ENCODE data around the gene ARL14EP.

DNA sequence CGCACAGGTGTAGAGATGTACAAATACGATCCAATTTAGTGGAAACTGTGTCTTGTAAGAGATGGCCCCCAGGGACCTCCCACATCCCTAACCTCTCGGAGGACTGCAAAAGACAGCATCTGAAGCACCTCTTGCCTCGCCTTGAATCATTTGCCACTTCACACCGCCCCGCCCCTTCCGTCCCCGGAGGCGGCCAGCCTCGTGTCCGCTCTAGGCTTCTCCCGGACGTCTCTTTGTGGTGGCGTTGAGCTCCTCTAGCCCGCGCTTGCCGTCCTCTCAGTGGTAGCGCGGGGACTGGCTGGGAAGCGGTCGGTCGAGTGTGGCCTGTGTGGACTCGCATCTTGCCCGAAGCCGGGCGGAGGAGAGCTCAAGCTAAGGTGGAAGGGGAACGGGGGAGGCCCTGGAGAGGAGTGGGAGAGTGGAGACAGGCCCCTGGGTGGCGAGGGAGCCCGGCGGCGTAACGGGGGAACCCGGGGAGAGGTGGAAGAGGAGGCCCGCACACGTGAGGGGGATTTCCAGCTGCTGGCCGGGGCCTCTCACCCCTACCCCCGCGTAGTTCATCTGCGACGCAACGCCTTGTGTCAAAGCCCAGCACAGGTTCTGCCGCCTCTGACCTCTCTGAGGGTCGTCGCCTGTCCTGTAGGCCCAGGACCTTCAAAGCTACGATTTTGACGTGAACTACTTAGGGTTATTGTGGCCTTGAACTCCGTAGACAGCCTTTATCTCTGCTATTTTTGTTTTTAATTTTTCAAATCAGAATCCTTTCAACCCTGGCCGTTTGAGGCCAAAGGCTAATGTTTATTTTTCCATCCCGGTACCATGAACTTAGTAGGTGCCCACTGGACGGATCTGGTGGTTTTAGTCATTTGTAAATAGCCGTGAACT lies at the start of gene ARL14EP:
- TF ChIP-seq POLR2AphosphoS5 (IDR thresholded peaks at IDR 0.05; ENCODE audit: low read depth, low read length) (peak; percentile 94), POLR2A (IDR thresholded peaks at IDR 0.05; ENCODE audit: low read depth, low read length) (peak; percentile 96), TAF1 (IDR thresholded peaks at IDR 0.05; ENCODE audit: borderline replicate concordance, low read depth, low read length) (peak; percentile 93)

Measured in GM12892 (cell line).